ENCODE measurements around the gene ITLN2. TPM values are rescaled to one million over a fixed set of nuclear protein-coding genes. Genes with fewer than 3 reads are reported as not detected.

The ITLN2 gene
- polyA plus RNA-seq, 1 of the 3 experiments (the other 2 are of a cell fraction) = not detected

GRCh38 chr1:160911925-160912324 is 42.7 kb downstream of the ITLN2 start:
- POLR2A ChIA-PET = no interaction called here
- WGBS (ENCODE audit: low lambda C conversion rate) = 15% methylated on average over 2 of the region's 2 CpGs

More at GRCh38 chr1:160911925-160912324, 42.7 kb downstream of the ITLN2 start:
- no peaks in the 10 kb centered on the region for H3K36me3 ChIP-seq (replicated peaks in 1 of 2; ENCODE audit: control insufficient read depth in 1 of 2, insufficient read depth in 2 of 2, low read length in 1 of 2)
- H3K79me2 ChIP-seq (ENCODE audit: insufficient read depth) = no peaks in the 10 kb centered on the region
- H3F3A ChIP-seq (replicated peaks; ENCODE audit: insufficient read depth) = no peaks in the 10 kb centered on the region
- no peaks in the 10 kb centered on the region for H3K9me3 ChIP-seq
- no peak overlapping the region for H3K4me3 ChIP-seq (ENCODE audit: low read depth in 2 of 2, low read length in 1 of 2)
- H3K4me1 ChIP-seq (ENCODE audit: control insufficient read depth in 1 of 2, insufficient read depth in 2 of 2, low read depth in 1 of 2, low read length in 1 of 2) = no peaks in the 10 kb centered on the region
- H4K20me1 ChIP-seq (ENCODE audit: insufficient read depth) = no peaks in the 10 kb centered on the region
- CTCF ChIA-PET = interaction anchor here (0.7 to 1.0 kb wide), 2 partner anchors 79 to 510 kb away, joined by 3 read pairs; no protein-coding TSS in a partner anchor
- H3K4me2 ChIP-seq = no peak overlapping the region
- no peak overlapping the region for H3K9ac ChIP-seq
- H3K27ac ChIP-seq (ENCODE audit: low read depth in 2 of 2, low read length in 1 of 2) = no peak overlapping the region
- no peaks in the 10 kb centered on the region for H3K9me2 ChIP-seq
- H3K27me3 ChIP-seq (ENCODE audit: insufficient read depth) = peaks cover 29% of the 10 kb centered on the region; the same call in 1 of the 2 replicates
- no peak for DNase-seq
- TF ChIP-seq TEAD4 (IDR thresholded peaks at IDR 0.05; ENCODE audit: borderline replicate concordance, insufficient read depth) = no peak
- TF ChIP-seq EZH2phosphoT487 (IDR thresholded peaks at IDR 0.05; ENCODE audit: borderline replicate concordance, low read depth) = no peak
- TF ChIP-seq GATA2 (CRISPR knock-in tag; IDR thresholded peaks at IDR 0.05) = no peak
- TF ChIP-seq, protein P1, sequence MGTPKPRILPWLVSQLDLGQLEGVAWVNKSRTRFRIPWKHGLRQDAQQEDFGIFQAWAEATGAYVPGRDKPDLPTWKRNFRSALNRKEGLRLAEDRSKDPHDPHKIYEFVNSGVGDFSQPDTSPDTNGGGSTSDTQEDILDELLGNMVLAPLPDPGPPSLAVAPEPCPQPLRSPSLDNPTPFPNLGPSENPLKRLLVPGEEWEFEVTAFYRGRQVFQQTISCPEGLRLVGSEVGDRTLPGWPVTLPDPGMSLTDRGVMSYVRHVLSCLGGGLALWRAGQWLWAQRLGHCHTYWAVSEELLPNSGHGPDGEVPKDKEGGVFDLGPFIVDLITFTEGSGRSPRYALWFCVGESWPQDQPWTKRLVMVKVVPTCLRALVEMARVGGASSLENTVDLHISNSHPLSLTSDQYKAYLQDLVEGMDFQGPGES (IDR thresholded peaks at IDR 0.05; ENCODE audit: low read depth, low read length) = no peak
- TF ChIP-seq, protein P2, sequence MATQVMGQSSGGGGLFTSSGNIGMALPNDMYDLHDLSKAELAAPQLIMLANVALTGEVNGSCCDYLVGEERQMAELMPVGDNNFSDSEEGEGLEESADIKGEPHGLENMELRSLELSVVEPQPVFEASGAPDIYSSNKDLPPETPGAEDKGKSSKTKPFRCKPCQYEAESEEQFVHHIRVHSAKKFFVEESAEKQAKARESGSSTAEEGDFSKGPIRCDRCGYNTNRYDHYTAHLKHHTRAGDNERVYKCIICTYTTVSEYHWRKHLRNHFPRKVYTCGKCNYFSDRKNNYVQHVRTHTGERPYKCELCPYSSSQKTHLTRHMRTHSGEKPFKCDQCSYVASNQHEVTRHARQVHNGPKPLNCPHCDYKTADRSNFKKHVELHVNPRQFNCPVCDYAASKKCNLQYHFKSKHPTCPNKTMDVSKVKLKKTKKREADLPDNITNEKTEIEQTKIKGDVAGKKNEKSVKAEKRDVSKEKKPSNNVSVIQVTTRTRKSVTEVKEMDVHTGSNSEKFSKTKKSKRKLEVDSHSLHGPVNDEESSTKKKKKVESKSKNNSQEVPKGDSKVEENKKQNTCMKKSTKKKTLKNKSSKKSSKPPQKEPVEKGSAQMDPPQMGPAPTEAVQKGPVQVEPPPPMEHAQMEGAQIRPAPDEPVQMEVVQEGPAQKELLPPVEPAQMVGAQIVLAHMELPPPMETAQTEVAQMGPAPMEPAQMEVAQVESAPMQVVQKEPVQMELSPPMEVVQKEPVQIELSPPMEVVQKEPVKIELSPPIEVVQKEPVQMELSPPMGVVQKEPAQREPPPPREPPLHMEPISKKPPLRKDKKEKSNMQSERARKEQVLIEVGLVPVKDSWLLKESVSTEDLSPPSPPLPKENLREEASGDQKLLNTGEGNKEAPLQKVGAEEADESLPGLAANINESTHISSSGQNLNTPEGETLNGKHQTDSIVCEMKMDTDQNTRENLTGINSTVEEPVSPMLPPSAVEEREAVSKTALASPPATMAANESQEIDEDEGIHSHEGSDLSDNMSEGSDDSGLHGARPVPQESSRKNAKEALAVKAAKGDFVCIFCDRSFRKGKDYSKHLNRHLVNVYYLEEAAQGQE (IDR thresholded peaks at IDR 0.05; ENCODE audit: low read depth, low read length) = no peak
- TF ChIP-seq FOXJ3 (CRISPR knock-in tag; IDR thresholded peaks at IDR 0.05) = no peak
- no peak for TF ChIP-seq MAX (IDR thresholded peaks at IDR 0.05; ENCODE audit: low read depth)
- TF ChIP-seq EP300 (IDR thresholded peaks at IDR 0.05; ENCODE audit: borderline replicate concordance in 1 of 2, low read depth in 1 of 2, low read length in 1 of 2) = no peak
- TF ChIP-seq CHD2 (IDR thresholded peaks at IDR 0.05; ENCODE audit: low read length, partially characterized antibody) = no peak
- TF ChIP-seq TCF12 (IDR thresholded peaks at IDR 0.05) = no peak
- TF ChIP-seq POLR2AphosphoS5 (IDR thresholded peaks at IDR 0.05; ENCODE audit: low read depth, low read length) = no peak
- TF ChIP-seq TAF1 (IDR thresholded peaks at IDR 0.05; ENCODE audit: borderline replicate concordance, low read depth, low read length) = no peak
- no peak for TF ChIP-seq RFX5 (IDR thresholded peaks at IDR 0.05; ENCODE audit: low read length)
- TF ChIP-seq SIN3A (IDR thresholded peaks at IDR 0.05; ENCODE audit: borderline replicate concordance, low read depth, low read length) = no peak
- no peak for TF ChIP-seq ELF1 (IDR thresholded peaks at IDR 0.05)
- no peak for TF ChIP-seq FOXM1 (IDR thresholded peaks at IDR 0.05; ENCODE audit: low read depth)
- TF ChIP-seq PBX3 (IDR thresholded peaks at IDR 0.05) = no peak
- no peak for TF ChIP-seq CTCF (IDR thresholded peaks at IDR 0.05)
- TF ChIP-seq SMC3 (IDR thresholded peaks at IDR 0.05; ENCODE audit: low read depth, low read length) = no peak
- H2AFZ ChIP-seq (ENCODE audit: low read depth) = no peak overlapping the region
